G401 (cell line): Measurements from ENCODE around the gene C15orf39. TPM values are rescaled to one million over a fixed set of nuclear protein-coding genes. Genes with fewer than 3 reads are reported as not detected.
"Not testable (repeated sequence)": the region's sequence is repeated elsewhere in the genome, so short reads cannot be mapped to it uniquely, and the experiment has no call there.

ENCODE experiments used
- DNase-seq: peaks from one replicate; pipeline ENCODE4 v3.0.0-alpha.2; 2015; ENCODE audit warnings: low spot score
- in situ Hi-C: cut with HindIII; loops from 2 replicates; pipeline ENCODE4 v1.10.0; 2016; ENCODE audit warnings: low sequenced_read_pairs, mixed read lengths
- total RNA-seq: library from RNA; depleted of rRNA; stranded (reverse); fragments of >200 nt; shearing (Covaris generic); gene quantifications from 2 replicates; pipeline ENCODE4 v1.2.3, GENCODE V29; 2014; rRNA removed

C15orf39 gene
- total RNA-seq: 4.0 and 11.3 TPM in 2 replicates

DNA sequence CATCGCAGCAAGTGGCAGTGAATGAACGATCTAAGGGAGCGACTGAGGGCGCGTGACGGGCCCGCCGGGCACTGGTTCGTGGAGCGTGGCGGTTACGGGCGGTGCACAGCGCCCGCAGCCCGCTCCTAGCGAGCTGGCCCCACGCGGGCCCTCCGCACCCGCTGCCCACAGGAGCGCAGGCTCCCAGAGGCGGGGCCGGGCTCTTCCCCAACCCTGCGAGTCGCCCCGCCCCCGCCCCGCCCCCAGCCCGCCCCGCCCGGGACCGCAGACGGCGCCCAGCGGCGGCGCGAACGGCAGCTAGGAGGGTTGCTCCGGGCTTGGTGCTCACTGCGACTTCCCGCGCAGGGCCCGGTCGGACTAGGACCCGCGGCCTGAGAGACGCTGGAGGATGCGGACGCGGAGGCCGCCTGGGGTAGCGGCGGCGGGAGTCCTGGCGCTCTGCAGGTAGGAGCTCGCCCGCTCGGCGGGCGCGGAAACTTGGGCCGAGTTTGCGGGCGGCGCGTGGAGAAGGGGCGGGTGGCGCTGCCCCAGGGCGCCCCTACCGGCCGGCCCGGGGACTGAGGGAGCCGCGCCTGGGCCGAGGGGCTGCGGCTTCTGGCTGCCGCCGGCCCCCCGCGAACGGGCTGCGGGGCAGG lies at the start of gene C15orf39:
Gene C15orf39 (plus strand): TSS at position 267 of the 635 bp plus-strand sequence. CDS start 4,167 bp downstream, outside the sequence.
- peak; percentile 41 for DNase-seq
- in situ Hi-C loops: no loop called here

DNA sequence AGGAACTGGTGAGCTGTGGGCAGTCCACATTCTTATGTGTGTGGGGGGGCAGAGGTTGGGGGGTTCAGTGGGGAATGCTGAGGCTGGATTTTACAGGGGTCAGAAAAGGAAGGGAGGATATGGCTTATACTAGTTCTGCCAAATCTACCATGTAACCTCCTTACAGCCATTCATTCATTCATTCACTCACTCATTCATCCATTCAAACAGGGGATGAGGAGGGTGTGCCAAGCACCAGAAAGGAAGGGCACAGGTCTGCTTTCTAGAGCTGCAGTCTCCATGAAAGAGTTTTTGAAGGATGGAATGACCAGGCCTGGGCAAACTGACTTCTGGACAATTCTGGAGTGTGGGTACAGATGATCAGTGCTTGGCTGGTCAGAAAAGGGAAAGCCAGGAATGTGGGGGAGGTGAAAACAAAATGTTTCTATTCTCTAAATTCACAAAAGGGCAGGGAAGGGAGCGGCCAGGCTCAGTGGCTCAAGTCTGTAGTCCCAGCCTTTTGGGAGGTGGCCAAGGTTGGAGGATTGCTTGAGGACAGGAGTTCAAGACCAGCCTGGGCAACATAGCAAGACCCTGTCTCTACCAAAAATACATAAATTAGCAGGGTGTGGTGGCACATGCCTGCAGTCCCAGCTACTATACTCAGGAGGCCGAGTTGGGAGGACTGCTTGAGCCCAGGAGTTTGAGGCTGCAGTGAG lies 49.2 kb upstream of the C15orf39 start:
- in situ Hi-C loops: no loop called here
- DNase-seq: no peak

DNA sequence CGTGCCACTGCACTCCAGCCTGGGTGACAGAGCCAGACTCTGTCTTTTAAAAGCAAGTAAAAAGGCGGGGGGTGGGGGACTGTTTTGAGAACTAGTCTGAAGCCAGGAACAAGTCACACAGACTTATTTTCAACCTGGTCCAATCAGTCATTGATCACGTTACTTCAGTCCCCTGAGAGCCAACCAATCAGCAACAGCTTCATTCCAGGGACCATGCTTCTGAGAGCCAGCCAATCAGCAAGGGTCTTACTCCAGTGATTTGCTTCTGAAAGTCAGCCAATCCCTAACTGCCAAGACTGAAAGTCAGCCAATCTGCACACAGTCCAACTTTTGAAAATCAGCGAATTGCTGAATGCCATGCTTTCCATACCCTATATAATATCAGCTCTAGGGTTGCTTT lies 48.6 kb upstream of the C15orf39 start:
- peak; percentile 8 for DNase-seq
- in situ Hi-C loops: no loop called here

DNA sequence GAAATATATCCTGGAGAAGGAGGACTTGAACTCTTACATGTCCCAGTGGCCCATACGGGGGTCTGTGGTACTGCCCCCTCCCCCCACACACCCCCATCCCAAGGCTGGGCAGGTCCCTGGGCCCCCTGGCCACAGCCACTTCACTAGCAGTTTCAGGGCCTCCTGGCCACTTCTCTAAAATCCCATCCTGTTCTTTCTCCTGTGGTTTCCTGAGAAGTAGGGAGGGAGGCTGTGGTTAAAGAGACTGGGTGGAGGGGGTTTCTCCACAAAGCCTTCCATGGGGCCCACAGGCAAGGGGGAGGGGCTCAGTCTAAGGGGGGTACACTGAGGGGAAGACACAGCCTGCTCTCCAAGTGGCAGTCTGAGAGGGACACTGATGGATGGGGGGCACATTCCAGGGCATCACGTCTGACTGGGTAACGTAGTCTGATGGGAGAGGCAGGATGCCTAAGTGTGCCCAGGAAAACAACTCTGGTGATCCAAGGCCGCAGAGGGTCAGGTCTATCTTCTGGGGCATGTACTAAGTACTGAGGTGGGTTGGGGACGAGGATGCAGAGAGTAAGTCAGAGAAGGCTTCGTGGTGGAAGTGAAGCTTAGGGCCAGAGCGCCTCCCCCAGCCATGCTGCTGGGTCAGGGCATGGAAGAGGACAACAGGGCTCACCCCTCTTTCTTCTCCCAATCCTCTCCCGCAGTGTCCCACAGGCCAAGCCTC lies 48.0 kb upstream of the C15orf39 start:
- in situ Hi-C loops: no loop called here
- DNase-seq: no peak

DNA sequence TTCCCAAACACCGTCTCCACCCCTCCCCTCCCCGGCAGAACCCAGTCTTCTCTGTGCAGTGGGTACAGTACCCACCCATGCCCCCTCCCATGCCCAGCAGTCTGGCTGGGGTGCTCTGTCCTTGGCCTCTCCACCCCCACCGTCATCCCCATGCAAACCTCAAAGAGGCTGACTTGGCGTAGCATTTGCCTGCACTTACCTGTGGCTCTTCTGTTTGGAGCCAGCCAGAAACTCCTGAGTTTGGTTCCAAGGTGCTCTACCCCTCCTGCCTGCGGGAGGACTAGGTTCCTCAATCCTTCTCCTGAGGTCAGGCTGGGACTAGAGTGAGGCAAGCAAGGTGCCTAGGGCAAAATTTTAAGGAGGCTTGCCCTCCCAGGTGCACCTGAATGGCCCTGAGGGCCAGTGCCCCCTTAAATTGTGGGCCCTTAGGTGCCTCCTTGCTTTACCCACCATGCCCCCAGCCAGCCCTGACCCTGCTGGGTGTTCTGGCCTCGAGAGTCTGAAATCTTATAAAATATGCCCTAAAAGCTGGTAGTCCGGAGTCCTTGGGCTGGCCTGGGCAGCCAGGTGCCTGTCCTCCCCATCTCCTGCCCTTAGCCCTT lies 47.1 kb upstream of the C15orf39 start:
- DNase-seq: no peak
- in situ Hi-C loops: no loop called here

DNA sequence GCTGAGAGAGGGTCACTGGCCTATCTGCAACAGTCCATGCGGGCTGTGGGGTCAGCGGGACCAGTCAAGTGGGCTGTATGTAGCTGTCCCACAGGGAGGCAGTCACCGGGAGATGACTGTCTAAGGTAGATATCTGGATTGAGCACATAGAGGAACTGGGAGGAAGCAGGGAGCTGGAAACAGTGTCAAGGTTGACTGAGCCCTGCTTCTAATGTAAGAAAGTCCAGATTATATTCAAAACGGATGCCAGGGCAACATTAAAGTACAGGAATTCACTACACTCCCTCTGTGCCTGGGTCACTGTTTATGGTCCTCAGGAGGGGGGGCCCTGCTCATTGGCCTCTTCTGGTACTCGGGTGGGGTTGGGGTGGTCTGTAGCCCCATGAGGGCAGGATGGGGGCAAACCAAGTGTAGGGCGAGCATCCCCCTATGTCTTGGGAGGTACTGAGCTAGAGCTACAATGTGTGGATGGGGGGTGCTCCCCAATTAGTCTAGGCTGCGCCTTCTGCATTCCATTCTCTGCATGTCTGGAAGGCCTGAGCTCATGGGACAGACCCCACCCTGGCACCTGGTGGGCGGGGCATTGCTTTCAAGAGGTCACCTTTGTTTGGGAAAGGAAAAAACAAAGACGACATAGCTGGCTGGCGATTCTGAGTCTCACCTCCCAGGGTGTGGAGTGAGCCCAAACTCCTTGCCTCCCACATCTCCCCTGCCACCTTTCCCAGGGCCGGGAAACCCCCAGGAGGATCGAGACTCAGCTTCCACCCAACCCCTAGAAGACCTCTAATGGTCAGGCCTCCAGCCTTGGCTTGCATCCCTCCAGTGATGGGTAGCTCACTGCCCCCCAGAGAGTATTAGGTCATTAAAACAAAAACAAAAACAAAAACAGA lies 45.1 kb upstream of the C15orf39 start:
- no peak for DNase-seq
- in situ Hi-C loops: no loop called here

DNA sequence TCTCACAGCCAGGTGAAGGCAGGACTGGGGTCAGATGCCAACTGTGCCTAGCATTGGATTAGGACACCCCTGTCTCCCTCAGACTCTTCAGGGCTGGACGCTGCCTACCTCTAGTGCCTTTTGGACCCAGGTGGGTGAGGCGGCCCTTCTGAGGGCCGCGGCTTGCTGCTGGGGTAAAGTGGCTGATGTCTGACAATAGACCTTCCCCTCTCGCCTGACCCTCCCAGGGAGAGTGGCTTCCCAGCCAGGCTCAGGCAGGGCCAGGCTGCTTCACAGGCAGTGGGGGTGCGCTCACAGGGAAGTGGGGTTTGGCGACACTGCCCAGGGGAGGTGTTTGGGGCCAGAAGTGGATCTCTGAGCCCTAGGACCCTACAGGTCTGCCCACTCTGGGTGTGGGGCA lies 43.3 kb upstream of the C15orf39 start:
- in situ Hi-C loops: no loop called here
- no peak for DNase-seq

DNA sequence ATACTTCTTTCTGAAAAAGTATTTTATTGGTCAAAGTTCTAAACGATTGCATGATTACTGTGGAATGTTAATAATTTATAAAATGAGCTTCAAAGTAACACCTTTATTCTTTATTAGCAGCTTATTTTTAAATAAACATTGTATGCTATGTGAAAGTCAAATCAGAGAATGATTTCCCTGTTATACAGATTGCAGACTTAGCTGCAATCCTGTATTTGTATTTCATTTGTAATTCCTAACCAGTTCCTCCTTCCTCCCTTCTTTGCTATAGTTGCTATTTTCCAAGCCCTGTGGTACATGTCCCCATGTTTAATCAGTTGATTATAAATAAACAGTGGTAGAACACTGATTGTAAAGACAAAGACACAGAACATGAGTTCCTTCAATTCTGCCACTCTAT lies 42.4 kb upstream of the C15orf39 start:
- no peak for DNase-seq
- in situ Hi-C loops: no loop called here

DNA sequence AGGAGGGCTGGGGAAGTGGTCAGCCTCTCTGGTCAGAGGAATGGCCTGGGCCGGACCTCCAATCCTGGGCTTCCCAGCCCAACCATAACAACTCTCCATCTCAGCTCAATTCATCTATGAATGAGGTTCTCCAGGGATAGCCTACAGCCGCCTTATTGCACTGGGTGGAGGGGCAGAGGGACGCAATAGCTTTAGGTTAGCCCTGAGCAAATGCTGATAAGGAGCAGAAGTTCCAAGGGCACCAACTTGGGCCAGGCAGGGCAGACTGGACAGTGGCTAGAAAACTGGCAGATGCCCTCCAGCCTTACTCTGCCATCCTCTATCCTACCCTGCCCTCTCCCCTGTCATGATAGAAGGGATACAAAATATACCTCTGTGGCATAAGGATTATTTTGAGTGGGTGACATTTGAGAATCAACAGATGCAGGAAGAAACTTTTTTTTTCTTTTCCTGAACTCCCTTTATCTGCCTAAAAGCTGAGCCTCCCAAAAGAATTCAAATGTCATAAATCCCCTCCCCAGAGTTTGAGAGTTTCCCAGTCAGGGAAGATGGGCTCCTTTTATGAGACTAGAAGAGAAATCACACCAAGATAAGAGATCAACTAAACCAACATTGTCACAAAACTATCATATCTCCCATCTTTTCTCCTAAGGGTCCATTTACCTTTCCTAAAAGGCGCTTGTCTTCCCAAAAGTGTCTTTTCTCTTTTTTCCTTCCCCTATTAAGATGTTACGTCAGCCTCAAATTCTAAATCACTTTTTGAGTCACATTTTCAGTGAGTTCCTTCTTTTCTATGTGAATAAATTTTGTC lies 40.4 kb upstream of the C15orf39 start:
- DNase-seq: no peak
- in situ Hi-C loops: no loop called here

DNA sequence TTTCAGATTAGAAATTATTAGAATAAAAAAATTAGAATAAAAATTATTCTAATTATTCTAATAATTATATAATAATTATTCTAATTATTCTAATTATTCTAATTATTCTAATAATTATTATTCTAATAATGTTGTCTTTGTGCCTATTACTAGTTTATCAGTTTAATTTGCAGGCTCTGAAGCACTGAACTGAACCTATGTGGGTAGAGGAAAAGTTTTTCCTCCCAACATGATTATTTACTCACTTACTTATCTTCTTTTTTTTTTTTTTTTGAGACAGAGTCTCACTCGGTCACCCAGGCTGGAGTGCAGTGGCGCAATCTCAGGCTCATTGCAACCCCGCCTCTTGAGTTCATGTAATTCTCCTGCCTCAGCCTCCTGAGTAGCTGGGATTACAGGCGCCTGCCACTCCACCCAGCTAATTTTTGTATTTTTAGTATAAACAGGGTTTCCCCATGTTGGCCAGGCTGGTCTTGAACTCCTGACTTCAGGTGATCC lies 39.7 kb upstream of the C15orf39 start:
- no peak for DNase-seq
- in situ Hi-C loops: no loop called here

DNA sequence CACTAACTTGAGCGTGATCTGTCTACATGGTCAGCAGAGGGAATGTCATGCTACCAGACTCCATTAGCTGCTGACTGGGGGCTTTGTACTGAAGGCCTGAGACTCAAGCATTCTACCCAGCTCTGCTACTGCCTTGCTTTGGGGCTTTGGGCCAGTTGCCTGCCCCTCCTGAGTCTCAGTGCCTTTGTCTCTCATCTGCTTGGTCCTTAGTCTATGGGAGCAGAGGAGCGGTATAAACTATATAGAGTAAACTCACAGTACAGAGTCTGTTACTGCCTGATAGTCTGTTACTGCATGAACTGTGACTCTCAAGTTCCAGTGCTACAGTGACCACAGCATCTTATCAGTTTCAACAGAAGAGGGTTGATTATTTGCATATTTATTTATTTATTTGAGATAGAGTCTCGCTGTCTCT lies 38.5 kb upstream of the C15orf39 start:
- in situ Hi-C loops: no loop called here
- DNase-seq: no peak

DNA sequence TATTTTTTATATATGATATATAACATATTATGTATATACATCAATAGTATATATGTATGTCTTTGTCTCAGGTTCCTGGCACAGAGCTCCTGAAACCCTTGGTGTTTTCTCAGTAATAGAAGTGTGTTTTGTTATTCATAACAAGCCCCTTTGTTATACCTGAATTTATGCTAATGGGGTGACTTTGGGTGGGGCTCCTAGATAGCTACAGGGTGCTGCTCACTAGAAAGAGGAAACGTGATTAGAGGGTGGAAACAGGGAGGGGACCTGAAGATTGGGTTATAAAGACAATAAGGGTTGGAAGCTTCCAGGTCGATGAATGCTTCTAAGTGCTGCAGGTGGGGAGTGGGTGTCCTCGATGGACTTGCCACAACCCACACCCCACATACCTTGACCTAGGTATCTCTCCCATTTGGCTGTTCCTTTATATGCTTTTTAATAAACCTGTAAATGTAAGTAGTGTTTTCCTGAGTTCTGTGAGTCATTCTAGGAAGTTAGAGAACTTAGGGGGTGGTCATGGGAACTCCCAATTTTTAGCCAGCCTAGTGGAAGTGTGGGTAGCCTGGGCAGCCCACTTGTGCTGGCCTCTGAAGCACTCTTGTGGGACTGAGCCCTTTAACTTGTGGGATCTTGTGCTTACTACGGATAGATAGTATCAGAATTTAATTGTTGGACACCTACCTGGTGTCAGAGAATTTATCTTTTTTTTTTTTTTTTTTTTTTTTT lies 36.9 kb upstream of the C15orf39 start:
- no peak for DNase-seq
- in situ Hi-C loops: no loop called here

DNA sequence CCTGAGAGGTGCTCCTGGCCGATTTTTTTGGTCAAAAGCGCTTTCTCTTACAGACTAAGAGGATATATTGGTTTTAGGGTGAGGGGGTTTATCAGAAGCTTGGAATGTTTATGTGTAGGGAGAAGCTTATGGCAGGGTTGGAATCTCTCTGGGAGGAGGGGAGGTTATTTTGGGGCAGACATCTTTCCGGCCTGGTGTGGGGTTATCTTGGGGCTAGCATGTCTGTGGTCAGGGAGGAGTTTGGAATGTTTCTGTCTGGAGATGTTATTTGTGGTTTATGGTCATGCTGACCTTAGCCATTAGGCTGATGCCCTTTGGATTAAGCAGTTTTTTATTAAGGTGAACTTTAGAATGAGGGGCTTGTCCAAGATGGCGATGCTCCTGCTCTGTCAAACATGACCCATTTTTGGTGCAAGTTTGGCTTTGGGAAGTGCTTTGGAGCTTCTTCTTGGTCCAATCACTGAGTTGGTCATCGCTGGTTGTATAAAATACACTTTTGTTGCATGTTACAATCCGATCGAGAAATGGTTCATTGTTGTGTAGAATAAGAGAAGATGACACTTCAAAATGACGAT lies 35.1 kb upstream of the C15orf39 start:
- in situ Hi-C loops, DNase-seq: not testable (repeated sequence)

DNA sequence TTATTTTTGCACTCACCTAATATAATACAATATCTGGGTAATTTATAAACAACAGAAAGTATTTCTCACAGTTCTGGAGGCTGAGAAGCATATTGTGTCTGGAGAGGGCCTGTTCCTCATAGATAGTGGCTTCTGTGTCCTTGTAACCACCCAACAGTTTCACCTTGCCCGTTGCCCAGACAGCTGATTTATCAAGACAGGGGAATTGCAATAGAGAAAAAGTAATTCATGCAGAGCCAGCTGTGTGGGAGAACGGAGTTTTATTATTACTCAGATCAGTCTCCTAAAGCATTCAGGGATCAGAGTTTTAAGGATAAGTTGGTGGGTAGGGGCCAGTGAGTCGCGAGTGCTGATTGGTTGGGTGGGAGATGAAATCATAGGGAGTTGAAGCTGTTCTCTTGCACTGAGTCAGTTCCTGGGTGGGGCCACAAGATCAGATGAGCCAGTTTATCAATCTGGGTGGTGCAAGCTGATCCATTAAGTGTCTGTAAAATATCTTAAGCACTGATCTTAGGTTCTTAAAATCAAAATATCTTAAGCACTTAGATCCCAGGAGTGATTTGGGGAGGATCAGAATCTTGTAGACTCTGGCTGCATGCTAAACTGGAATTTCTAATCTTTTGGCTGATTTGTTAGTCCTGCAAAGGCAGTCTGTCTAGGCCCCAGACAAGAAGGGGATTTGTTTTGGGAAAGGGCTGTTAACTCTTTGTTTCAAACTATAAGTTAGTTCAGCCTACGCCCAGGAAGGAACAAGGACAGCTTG lies 33.9 kb upstream of the C15orf39 start:
- in situ Hi-C loops: no loop called here
- DNase-seq: no peak

DNA sequence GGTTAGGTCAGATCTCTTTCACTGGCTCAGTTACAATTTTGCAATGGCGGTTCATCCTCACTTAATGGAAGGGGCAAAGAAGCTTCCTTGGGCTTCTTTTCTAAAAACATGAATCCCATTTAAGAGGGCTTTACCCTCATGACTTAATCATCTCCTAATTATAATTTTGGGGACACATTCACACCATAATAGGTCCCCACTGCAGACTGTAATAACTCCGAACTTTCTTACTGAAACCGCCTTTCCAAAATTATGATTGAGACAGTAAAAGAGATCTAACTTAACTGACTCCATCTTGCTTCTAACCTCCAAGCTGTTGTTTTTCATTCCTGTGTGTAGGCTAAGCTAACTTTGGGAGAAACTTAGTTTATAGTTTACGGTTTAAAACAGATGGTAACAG lies 33.3 kb upstream of the C15orf39 start:
- DNase-seq: no peak
- in situ Hi-C loops: no loop called here

DNA sequence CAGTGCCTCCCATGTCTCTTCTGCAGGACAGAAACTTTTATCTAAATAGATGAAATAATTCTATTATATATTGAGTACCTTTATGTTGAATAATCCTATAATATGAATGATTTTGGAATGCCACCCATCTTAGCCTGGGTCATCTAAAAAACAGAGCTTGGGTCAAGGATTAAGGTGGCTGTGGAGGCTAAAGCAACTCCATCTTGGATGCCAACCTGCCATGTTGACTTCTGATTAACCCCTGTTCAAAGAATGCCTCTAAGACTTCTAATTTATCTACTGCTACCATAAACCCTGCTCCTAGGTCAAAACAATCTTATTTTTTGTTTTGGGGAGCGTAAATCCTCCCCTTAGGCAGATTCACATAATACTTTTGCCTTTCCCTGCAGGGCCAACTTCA lies 31.5 kb upstream of the C15orf39 start:
- in situ Hi-C loops: no loop called here
- DNase-seq: no peak
